Measurements from ENCODE around the gene DCUN1D4. TPM values are rescaled to one million over a fixed set of nuclear protein-coding genes. Genes with fewer than 3 reads are reported as not detected.

Gene DCUN1D4
- total RNA-seq, 1 experiment from 2014 or later, result 50.2 TPM

- Histone ChIP-seq H3K9ac (ENCODE audit: low read length) (no peak overlapping the region), H3K4me2 (ENCODE audit: low read length) (no peak overlapping the region), H3K27ac (ENCODE audit: low read depth, low read length) (no peak overlapping the region), H3K36me3 (ENCODE audit: control insufficient read depth in 1 of 2, insufficient read depth in 2 of 2, low read length in 2 of 2) (peaks cover 20 to 27% of the 10 kb centered on the region in 2 experiments; a peak in 3 of 4 replicates), H4K20me1 (ENCODE audit: insufficient read depth) (peaks cover 4% of the 10 kb centered on the region; the same call in 1 of the 2 replicates), H3K4me1 (ENCODE audit: control insufficient read depth in 1 of 2, insufficient read depth in 2 of 2, low read length in 2 of 2) (no peaks in the 10 kb centered on the region), H3K9me2 (ENCODE audit: insufficient read depth) (no peaks in the 10 kb centered on the region), H3K4me3 (replicated peaks in 1 of 2; ENCODE audit: low read depth in 1 of 2, low read length in 2 of 2) (no peak overlapping the region), H2AFZ (ENCODE audit: low read depth, low read length, poor library complexity, severe bottlenecking) (no peak overlapping the region), H3K27me3 (ENCODE audit: insufficient read depth, low read length) (no peaks in the 10 kb centered on the region), H3K9me3 (ENCODE audit: control insufficient read depth in 1 of 2, insufficient read depth in 1 of 2, low read depth in 1 of 2, low read length in 2 of 2) (no peaks in the 10 kb centered on the region), H3K79me2 (ENCODE audit: insufficient read depth, low read length) (peaks cover 10% of the 10 kb centered on the region)
- RAD21 ChIA-PET (ENCODE audit: low non-redundant PET in 1 of 2, low total read pairs in 2 of 2, uncharacterized antibody in 2 of 2, unreplicated experiment in 2 of 2), result no interaction called here
- no peak for ATAC-seq
- DNase-seq (ENCODE audit: low read depth, low spot score), result no peak
- TF ChIP-seq POLR2AphosphoS5 (IDR thresholded peaks at IDR 0.05; ENCODE audit: low read depth, low read length) (no peak), ZBTB33 (IDR thresholded peaks at IDR 0.05; ENCODE audit: extremely low read depth, insufficient replicate concordance, low read length) (no peak), YY1 (IDR thresholded peaks at IDR 0.05; ENCODE audit: extremely low read depth, insufficient replicate concordance, low read depth, low read length) (no peak), SP1 (IDR thresholded peaks at IDR 0.05; ENCODE audit: low read depth) (no peak), EZH2 (IDR thresholded peaks at IDR 0.05) (no peak), MAX (IDR thresholded peaks at IDR 0.05) (no peak), ELF1 (IDR thresholded peaks at IDR 0.05; ENCODE audit: borderline replicate concordance, low read depth) (no peak), SIN3A (IDR thresholded peaks at IDR 0.05; ENCODE audit: low read depth) (no peak), FOSL1 (IDR thresholded peaks at IDR 0.05; ENCODE audit: low read depth) (no peak), JUND (IDR thresholded peaks at IDR 0.05) (no peak), SRF (IDR thresholded peaks at IDR 0.05; ENCODE audit: low read depth) (no peak), RAD21 (IDR thresholded peaks at IDR 0.05; ENCODE audit: low read depth) (no peak), ATF3 (IDR thresholded peaks at IDR 0.05) (no peak), REST (IDR thresholded peaks at IDR 0.05; ENCODE audit: low read depth) (no peak), ZFX (IDR thresholded peaks at IDR 0.05) (no peak)
- BruUV-seq (replicated peaks), result no TSS peak
- POLR2A ChIA-PET, result no interaction called here
- CTCF ChIA-PET, result no interaction called here
- intact Hi-C loops (cut with micrococcal nuclease), result no loop called here
Observed at GRCh38 chr4:51865717-51866116, 22.8 kb downstream of the DCUN1D4 start.
